ENCODE data around the gene LRP11. TPM values are rescaled to one million over a fixed set of nuclear protein-coding genes. Genes with fewer than 3 reads are reported as not detected.

Gene LRP11
- total and polyA plus RNA-seq, 2 experiments from 2014 or later = 50.3 to 108 TPM

- H3K36me3 ChIP-seq (ENCODE audit: low read depth) = no peaks in the 10 kb centered on the region
- WGBS, 2 experiments (ENCODE audit: low coverage in 1 of 2, low lambda C conversion rate in 2 of 2, missing lambda C conversion rate in 2 of 2) = 94 to 100% methylated on average over 4 of the region's 4 CpGs
- H3K27ac ChIP-seq = no peak overlapping the region
- H3K27me3 ChIP-seq (replicated peaks; ENCODE audit: insufficient read depth) = no peaks in the 10 kb centered on the region
- H3K9me3 ChIP-seq (ENCODE audit: low read depth) = no peaks in the 10 kb centered on the region
- H3K4me1 ChIP-seq (ENCODE audit: insufficient read depth) = no peaks in the 10 kb centered on the region
- no peak overlapping the region for H3K4me2 ChIP-seq (ENCODE audit: unreplicated experiment)
- DNase-seq = no peak
- no peak overlapping the region for H3K9ac ChIP-seq
- H3F3A ChIP-seq (ENCODE audit: insufficient read depth) = no peaks in the 10 kb centered on the region
- no peaks in the 10 kb centered on the region for H4K20me1 ChIP-seq (ENCODE audit: insufficient read depth)
- no peak for TF ChIP-seq EZH2phosphoT487 (IDR thresholded peaks at IDR 0.05; ENCODE audit: insufficient read depth, low read depth)
- TF ChIP-seq EZH2 (IDR thresholded peaks at IDR 0.05; ENCODE audit: insufficient read depth, poor library complexity, severe bottlenecking) = no peak
- no peaks in the 10 kb centered on the region for H3K79me2 ChIP-seq (ENCODE audit: insufficient read depth)
- H3K9me2 ChIP-seq (ENCODE audit: insufficient read depth) = no peaks in the 10 kb centered on the region
- in situ Hi-C loops (cut with MboI) = no loop called here
- H3K4me3 ChIP-seq = no peak overlapping the region
- no peak overlapping the region for H2AFZ ChIP-seq
Measured at GRCh38 chr6:149906405-149906804, 42.2 kb upstream of the LRP11 start.

GRCh38 chr6:149905911-149906371, 41.8 kb upstream of the LRP11 start:
- no peak overlapping the region for H3K4me3 ChIP-seq
- H2AFZ ChIP-seq = no peak overlapping the region
- no peaks in the 10 kb centered on the region for H3K27me3 ChIP-seq (replicated peaks; ENCODE audit: insufficient read depth)
- no peaks in the 10 kb centered on the region for H3K9me2 ChIP-seq (ENCODE audit: insufficient read depth)
- no peaks in the 10 kb centered on the region for H3K79me2 ChIP-seq (ENCODE audit: insufficient read depth)
- H3F3A ChIP-seq (ENCODE audit: insufficient read depth) = no peaks in the 10 kb centered on the region
- H3K27ac ChIP-seq = no peak overlapping the region
- no peak overlapping the region for H3K9ac ChIP-seq
- no peak overlapping the region for H3K4me2 ChIP-seq (ENCODE audit: unreplicated experiment)
- TF ChIP-seq EZH2phosphoT487 (IDR thresholded peaks at IDR 0.05; ENCODE audit: insufficient read depth, low read depth) = no peak
- TF ChIP-seq EZH2 (IDR thresholded peaks at IDR 0.05; ENCODE audit: insufficient read depth, poor library complexity, severe bottlenecking) = no peak
- H3K9me3 ChIP-seq (ENCODE audit: low read depth) = no peaks in the 10 kb centered on the region
- H3K36me3 ChIP-seq (ENCODE audit: low read depth) = no peaks in the 10 kb centered on the region
- H3K4me1 ChIP-seq (ENCODE audit: insufficient read depth) = no peaks in the 10 kb centered on the region
- DNase-seq = no peak
- WGBS, 2 experiments (ENCODE audit: low coverage in 1 of 2, low lambda C conversion rate in 2 of 2, missing lambda C conversion rate in 2 of 2) = 81 to 84% methylated on average over 6 of the region's 6 CpGs
- H4K20me1 ChIP-seq (ENCODE audit: insufficient read depth) = no peaks in the 10 kb centered on the region
- in situ Hi-C loops (cut with MboI) = no loop called here

GRCh38 chr6:149905371-149905910, 41.3 kb upstream of the LRP11 start:
- Histone ChIP-seq H3K9me3 (ENCODE audit: low read depth) (no peaks in the 10 kb centered on the region), H2AFZ (no peak overlapping the region), H3K36me3 (ENCODE audit: low read depth) (no peaks in the 10 kb centered on the region), H3K9me2 (ENCODE audit: insufficient read depth) (no peaks in the 10 kb centered on the region), H4K20me1 (ENCODE audit: insufficient read depth) (no peaks in the 10 kb centered on the region), H3F3A (ENCODE audit: insufficient read depth) (no peaks in the 10 kb centered on the region), H3K27ac (no peak overlapping the region), H3K27me3 (replicated peaks; ENCODE audit: insufficient read depth) (no peaks in the 10 kb centered on the region), H3K9ac (no peak overlapping the region), H3K79me2 (ENCODE audit: insufficient read depth) (no peaks in the 10 kb centered on the region), H3K4me1 (ENCODE audit: insufficient read depth) (no peaks in the 10 kb centered on the region), H3K4me2 (ENCODE audit: unreplicated experiment) (no peak overlapping the region), H3K4me3 (no peak overlapping the region)
- in situ Hi-C loops (cut with MboI) = no loop called here
- WGBS, 2 experiments (ENCODE audit: low coverage in 1 of 2, low lambda C conversion rate in 2 of 2, missing lambda C conversion rate in 2 of 2) = 88 to 90% methylated on average over 17 to 18 of the region's 18 CpGs
- DNase-seq = no peak
- TF ChIP-seq EZH2phosphoT487 (IDR thresholded peaks at IDR 0.05; ENCODE audit: insufficient read depth, low read depth) (no peak), EZH2 (IDR thresholded peaks at IDR 0.05; ENCODE audit: insufficient read depth, poor library complexity, severe bottlenecking) (no peak)

GRCh38 chr6:149904661-149905370, 40.7 kb upstream of the LRP11 start:
- Histone ChIP-seq H3K27me3 (replicated peaks; ENCODE audit: insufficient read depth) (no peaks in the 10 kb centered on the region), H3K4me2 (ENCODE audit: unreplicated experiment) (no peak overlapping the region), H3K79me2 (ENCODE audit: insufficient read depth) (no peaks in the 10 kb centered on the region), H3K9ac (no peak overlapping the region), H3K9me2 (ENCODE audit: insufficient read depth) (no peaks in the 10 kb centered on the region), H3K4me1 (ENCODE audit: insufficient read depth) (no peaks in the 10 kb centered on the region), H3K4me3 (no peak overlapping the region), H3K9me3 (ENCODE audit: low read depth) (no peaks in the 10 kb centered on the region), H3K36me3 (ENCODE audit: low read depth) (no peaks in the 10 kb centered on the region), H3F3A (ENCODE audit: insufficient read depth) (no peaks in the 10 kb centered on the region), H3K27ac (no peak overlapping the region), H2AFZ (no peak overlapping the region), H4K20me1 (ENCODE audit: insufficient read depth) (no peaks in the 10 kb centered on the region)
- 83 to 86% methylated on average over 13 of the region's 13 CpGs for WGBS, 2 experiments (ENCODE audit: low coverage in 1 of 2, low lambda C conversion rate in 2 of 2, missing lambda C conversion rate in 2 of 2)
- in situ Hi-C loops (cut with MboI) = no loop called here
- no peak for TF ChIP-seq EZH2 (IDR thresholded peaks at IDR 0.05; ENCODE audit: insufficient read depth, poor library complexity, severe bottlenecking)
- TF ChIP-seq EZH2phosphoT487 (IDR thresholded peaks at IDR 0.05; ENCODE audit: insufficient read depth, low read depth) = no peak
- DNase-seq = no peak

All from GM23248 (cell line).